ENCODE data around the gene MAPK10.
"Not testable (repeated sequence)": the region's sequence is repeated elsewhere in the genome, so short reads cannot be mapped to it uniquely, and the experiment has no call there.

The MAPK10 gene

GRCh38 chr4:86096373-86096772, 263.5 kb downstream of the MAPK10 start:
- H3K4me3 ChIP-seq (ENCODE audit: low read depth, low read length): no peak overlapping the region

GRCh38 chr4:86092684-86093083, 267.2 kb downstream of the MAPK10 start:
- TF ChIP-seq, protein P1, sequence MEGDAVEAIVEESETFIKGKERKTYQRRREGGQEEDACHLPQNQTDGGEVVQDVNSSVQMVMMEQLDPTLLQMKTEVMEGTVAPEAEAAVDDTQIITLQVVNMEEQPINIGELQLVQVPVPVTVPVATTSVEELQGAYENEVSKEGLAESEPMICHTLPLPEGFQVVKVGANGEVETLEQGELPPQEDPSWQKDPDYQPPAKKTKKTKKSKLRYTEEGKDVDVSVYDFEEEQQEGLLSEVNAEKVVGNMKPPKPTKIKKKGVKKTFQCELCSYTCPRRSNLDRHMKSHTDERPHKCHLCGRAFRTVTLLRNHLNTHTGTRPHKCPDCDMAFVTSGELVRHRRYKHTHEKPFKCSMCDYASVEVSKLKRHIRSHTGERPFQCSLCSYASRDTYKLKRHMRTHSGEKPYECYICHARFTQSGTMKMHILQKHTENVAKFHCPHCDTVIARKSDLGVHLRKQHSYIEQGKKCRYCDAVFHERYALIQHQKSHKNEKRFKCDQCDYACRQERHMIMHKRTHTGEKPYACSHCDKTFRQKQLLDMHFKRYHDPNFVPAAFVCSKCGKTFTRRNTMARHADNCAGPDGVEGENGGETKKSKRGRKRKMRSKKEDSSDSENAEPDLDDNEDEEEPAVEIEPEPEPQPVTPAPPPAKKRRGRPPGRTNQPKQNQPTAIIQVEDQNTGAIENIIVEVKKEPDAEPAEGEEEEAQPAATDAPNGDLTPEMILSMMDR (IDR thresholded peaks at IDR 0.05; ENCODE audit: low read depth, low read length): no peak
- H3K4me3 ChIP-seq (ENCODE audit: low read depth, low read length): no peak overlapping the region

More at GRCh38 chr4:86096373-86096772, 263.5 kb downstream of the MAPK10 start:
- TF ChIP-seq, protein P1 (IDR thresholded peaks at IDR 0.05; ENCODE audit: low read depth, low read length): no peak

DNA sequence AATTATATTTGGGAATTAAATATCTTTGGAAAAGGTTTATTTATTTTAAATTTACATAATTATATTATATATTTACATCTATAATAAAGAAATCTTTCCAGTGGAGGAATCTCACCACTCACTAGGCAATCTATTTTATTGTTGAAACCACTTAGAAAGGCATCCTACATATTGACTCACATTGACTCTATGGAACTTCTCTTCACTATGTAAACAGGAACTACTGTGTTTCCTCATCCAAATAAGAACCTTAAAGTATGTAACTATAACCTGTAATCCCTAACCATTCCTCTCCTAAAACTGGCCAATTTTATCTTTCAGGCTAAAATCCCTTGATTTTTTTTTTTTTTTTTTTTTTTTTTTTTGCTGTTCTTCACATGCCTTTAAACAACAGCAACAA, 268.7 kb downstream of the MAPK10 start:
- TF ChIP-seq, protein P1 (IDR thresholded peaks at IDR 0.05; ENCODE audit: low read depth, low read length): no peak
- H3K4me3 ChIP-seq (ENCODE audit: low read depth, low read length): no peak overlapping the region

- TF ChIP-seq, protein P1 (IDR thresholded peaks at IDR 0.05; ENCODE audit: low read depth, low read length): no peak
- no peak overlapping the region for H3K4me3 ChIP-seq (ENCODE audit: low read depth, low read length)
Measured at GRCh38 chr4:86089781-86090323, 270.0 kb downstream of the MAPK10 start.

DNA sequence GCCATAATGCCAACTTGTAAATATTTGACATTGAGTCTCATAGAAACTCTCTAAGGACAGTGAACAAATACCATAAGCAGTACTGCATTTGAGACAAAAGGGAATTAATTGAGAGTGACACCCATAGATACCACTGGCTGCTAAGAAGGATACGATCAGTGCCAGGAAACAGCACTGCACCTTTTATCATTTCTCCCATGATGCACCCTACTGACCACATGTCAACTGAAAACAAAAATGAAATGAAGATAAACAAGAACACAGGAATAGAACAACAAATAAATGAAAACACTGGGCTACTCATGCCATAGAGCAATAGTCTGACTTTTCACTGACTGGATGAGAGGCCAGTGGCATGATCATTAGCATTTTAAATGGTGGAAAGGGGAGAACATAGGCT, 270.8 kb downstream of the MAPK10 start:
- TF ChIP-seq, protein P1 (IDR thresholded peaks at IDR 0.05; ENCODE audit: low read depth, low read length): no peak

DNA sequence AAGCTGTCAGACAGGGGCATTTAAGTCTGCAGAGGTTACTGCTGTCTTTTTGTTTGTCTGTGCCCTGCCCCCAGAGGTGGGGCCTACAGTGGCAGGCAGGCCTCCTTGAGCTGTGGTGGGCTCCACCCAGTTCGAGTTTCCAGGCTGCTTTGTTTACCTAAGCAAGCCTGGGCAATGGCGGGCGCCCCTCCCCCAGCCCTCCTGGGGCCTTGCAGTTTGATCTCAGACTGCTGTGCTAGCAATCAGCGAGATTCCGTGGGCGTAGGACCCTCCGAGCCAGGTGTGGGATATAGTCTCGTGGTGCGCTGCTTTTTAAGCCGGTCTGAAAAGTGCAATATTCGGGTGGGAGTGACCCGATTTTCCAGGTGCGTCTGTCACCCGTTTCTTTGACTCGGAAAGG, 284.1 kb downstream of the MAPK10 start:
- not testable (repeated sequence) for H3K4me3 ChIP-seq (ENCODE audit: low read depth, low read length)

More for the DNA sequence above, 270.8 kb downstream of the MAPK10 start:
- no peak overlapping the region for H3K4me3 ChIP-seq (ENCODE audit: low read depth, low read length)

DNA sequence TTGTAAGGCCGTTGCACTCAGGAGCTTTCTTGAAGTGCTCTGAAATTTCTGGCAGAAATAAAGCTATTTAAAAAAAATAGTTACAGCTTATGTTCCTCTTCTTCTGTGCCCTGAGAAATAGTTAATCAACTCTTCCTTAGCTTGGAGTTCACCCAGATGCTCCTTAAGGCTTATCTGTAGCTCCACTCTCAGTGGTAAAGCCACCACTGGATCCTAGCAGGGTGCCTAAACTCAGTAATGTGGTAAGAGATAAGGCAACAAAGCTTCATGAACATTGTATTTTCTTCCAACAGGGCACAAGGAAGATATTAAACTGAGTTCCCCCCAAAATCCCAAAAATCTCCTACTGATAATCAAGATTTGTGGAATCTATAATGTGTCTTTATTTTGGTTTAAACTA, 299.5 kb downstream of the MAPK10 start:
- TF ChIP-seq, protein P1 (IDR thresholded peaks at IDR 0.05; ENCODE audit: low read depth, low read length): no peak
- H3K4me3 ChIP-seq (ENCODE audit: low read depth, low read length): no peak overlapping the region

- H3K4me3 ChIP-seq (ENCODE audit: low read depth, low read length): no peak overlapping the region
- TF ChIP-seq, protein P1 (IDR thresholded peaks at IDR 0.05; ENCODE audit: low read depth, low read length): no peak
Measured at GRCh38 chr4:86058621-86059020, 301.2 kb downstream of the MAPK10 start.
